Kidney (tissue), 14 donors: Measurements from ENCODE around the gene CUBN. TPM values are rescaled to one million over a fixed set of nuclear protein-coding genes. Genes with fewer than 3 reads are reported as not detected.

Experiments
- DNase-seq, 5 donors: peaks; one replicate each; pipeline ENCODE4 v3.0.0-alpha.2; 2013 to 2020
- FAIRE-seq: peaks from 2 replicates; lab custom pipeline; 2012; peaks lifted over from hg19 to GRCh38; lab: Jason Lieb, UNC
- H3K27ac ChIP-seq, 2 donors: one replicate each; pipeline ENCODE4 v1.7.0; 2013; ENCODE audit warnings: low read depth in 2 of 2, low read length in 2 of 2, inconsistent platforms in 1 of 2
- H3K27me3 ChIP-seq: one replicate; pipeline ENCODE4 v1.7.1; 2013; ENCODE audit warnings: low read length, inconsistent platforms; ENCODE audit not compliant: control insufficient read depth, insufficient read depth
- H3K36me3 ChIP-seq, 3 donors: one replicate each; pipeline versions ENCODE4 v1.7.0 to v1.7.1; 2013; ENCODE audit warnings: low read length in 3 of 3, control low read depth in 1 of 3, inconsistent platforms in 1 of 3; ENCODE audit not compliant: insufficient read depth in 3 of 3, control insufficient read depth in 2 of 3
- H3K4me1 ChIP-seq, 3 donors: one replicate each; pipeline versions ENCODE4 v1.7.0 to v1.7.1; 2013; ENCODE audit warnings: low read length in 3 of 3, inconsistent platforms in 1 of 3, low read depth in 1 of 3; ENCODE audit not compliant: control insufficient read depth in 2 of 3, insufficient read depth in 2 of 3
- H3K4me3 ChIP-seq, 3 donors: one replicate each; pipeline versions ENCODE4 v1.7.0 to v1.8.1; 2013; ENCODE audit warnings: low read length in 3 of 3, control low read depth in 1 of 3, inconsistent platforms in 1 of 3
- H3K9ac ChIP-seq, 3 donors: one replicate each; pipeline versions ENCODE4 v1.7.0 to v1.7.1; 2013; ENCODE audit warnings: low read length in 3 of 3, control low read depth in 1 of 3, inconsistent platforms in 1 of 3
- H3K9me3 ChIP-seq, 3 donors: one replicate each; pipeline versions ENCODE4 v1.7.0 to v1.7.1; 2013; ENCODE audit warnings: low read length in 3 of 3, control low read depth in 1 of 3, inconsistent platforms in 1 of 3; ENCODE audit not compliant: control insufficient read depth in 2 of 3, insufficient read depth in 1 of 3
- CTCF ChIP-seq: IDR thresholded peaks from 3 replicates; pipeline ENCODE4 v1.5.1; 2012; ENCODE audit warnings: mild to moderate bottlenecking, moderate library complexity, borderline replicate concordance; ENCODE audit not compliant: insufficient read depth; ENCODE audit errors: extremely low read depth
- intact Hi-C: fragments of 100-400 bp; cut with DNase I; formaldehyde crosslinking; loops from one replicate; pipeline ENCODE4 v1.11.1; 2022
- polyA plus RNA-seq: library from polyadenylated mRNA; stranded (reverse); fragments of 350-450 nt; fragmentation: Illumina TruSeq; extraction: RNeasy Lipid Tissue Mini Kit (QIAGEN cat#74804); gene quantifications from one replicate; pipeline ENCODE4 v1.2.3, GENCODE V29; 2014; ENCODE audit warnings: low read depth, low replicate concordance; ENCODE audit not compliant: insufficient read depth
- total RNA-seq: library from RNA; stranded (reverse); fragmentation: NEBNext Ultra II Directional; extraction: Animal tissue kit (Norgen Biotek cat#: 25700); gene quantifications from one replicate; pipeline ENCODE4 v1.2.1, GENCODE V29; 2021
- donor health status: control.
- donor health status: control.
- donor health status: control.
- donor health status: control.
- donor health status: control.
- donor health status: DM: yes; HTN: yes; CAD: no.
- donor health status: Normal renal cell carcinoma (clear cell type).

The CUBN gene
- total and polyA plus RNA-seq, 2 donors from 2014 or later: 14.8 to 31.6 TPM

GRCh38 chr10:16938952-16939351, 190.7 kb downstream of the CUBN start:
- Histone ChIP-seq H3K36me3 (peaks cover 0 to 24% (median 8%) of the 10 kb centered on the region in 3 donors), H3K9ac (no peak overlapping the region), H3K9me3 (no peaks in the 10 kb centered on the region), H3K27me3 (no peaks in the 10 kb centered on the region), H3K27ac (no peak overlapping the region), H3K4me3 (no peak overlapping the region), H3K4me1 (peaks cover 0 to 4% (median 0%) of the 10 kb centered on the region in 3 donors)
- intact Hi-C loops: no loop called here
- DNase-seq: no peak
- TF ChIP-seq CTCF: no peak
- FAIRE-seq: no peak

- Histone ChIP-seq H3K27ac (no peak overlapping the region), H3K4me1 (no peaks in the 10 kb centered on the region), H3K4me3 (no peak overlapping the region), H3K27me3 (no peaks in the 10 kb centered on the region), H3K9ac (no peak overlapping the region), H3K9me3 (no peaks in the 10 kb centered on the region), H3K36me3 (peaks cover 0 to 39% (median 21%) of the 10 kb centered on the region in 3 donors)
- DNase-seq: peak in 1 of 5 donors; percentile 27
- no peak for FAIRE-seq
- intact Hi-C loops: no loop called here
- TF ChIP-seq CTCF: no peak
Observed at GRCh38 chr10:16934461-16934860, 195.2 kb downstream of the CUBN start.

- no peaks in the 10 kb centered on the region for H3K4me1 ChIP-seq
- FAIRE-seq (no peak), DNase-seq (peak in 3 of 5 donors; percentile 71 to 75 (median 72))
- no peaks in the 10 kb centered on the region for H3K9me3 ChIP-seq
- no peak overlapping the region for H3K9ac ChIP-seq
- intact Hi-C loops: no loop called here
- H3K27me3 ChIP-seq: no peaks in the 10 kb centered on the region
- H3K4me3 ChIP-seq: no peak overlapping the region
- H3K36me3 ChIP-seq: peaks cover 0 to 44% (median 17%) of the 10 kb centered on the region in 3 donors
- H3K27ac ChIP-seq: no peak overlapping the region
- TF ChIP-seq CTCF: no peak
Observed at GRCh38 chr10:16933783-16934182, 195.8 kb downstream of the CUBN start.

- Histone ChIP-seq H3K9ac (no peak overlapping the region), H3K36me3 (peaks cover 0 to 54% (median 17%) of the 10 kb centered on the region in 3 donors), H3K9me3 (no peaks in the 10 kb centered on the region), H3K27ac (no peak overlapping the region), H3K27me3 (no peaks in the 10 kb centered on the region), H3K4me3 (no peak overlapping the region), H3K4me1 (no peaks in the 10 kb centered on the region)
- intact Hi-C loops: no loop called here
- DNase-seq: no peak
- no peak for TF ChIP-seq CTCF
- no peak for FAIRE-seq
Observed at GRCh38 chr10:16931930-16932329, 197.7 kb downstream of the CUBN start.
